ENCODE measurements around the gene FBXW5.

Gene FBXW5

DNA sequence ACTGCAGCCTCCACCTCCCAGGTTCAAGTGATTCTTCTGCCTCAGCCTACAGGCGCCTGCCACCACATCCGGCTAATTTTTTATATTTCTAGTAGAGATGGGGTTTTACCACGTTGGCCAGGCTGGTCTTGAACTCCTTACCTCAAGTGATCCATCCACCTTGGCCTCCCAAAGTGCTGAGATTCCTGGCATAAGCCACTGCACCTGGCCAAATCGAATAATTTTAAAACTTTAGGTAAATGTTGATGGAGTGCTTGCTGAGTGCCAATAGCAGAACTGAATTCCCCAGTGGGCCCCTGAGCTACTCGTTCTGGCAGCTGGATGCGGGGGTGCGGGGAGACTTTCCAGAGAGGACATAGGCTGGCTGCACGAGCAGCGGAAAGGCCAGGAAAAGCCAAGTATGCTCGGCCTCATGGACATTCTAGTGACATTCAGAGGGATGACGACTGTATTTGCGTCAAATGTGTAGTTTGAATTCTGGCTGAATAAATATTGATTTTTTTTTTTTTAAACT is 41.4 kb downstream of the FBXW5 start:
- DNase-seq, result peak; percentile 28

DNA sequence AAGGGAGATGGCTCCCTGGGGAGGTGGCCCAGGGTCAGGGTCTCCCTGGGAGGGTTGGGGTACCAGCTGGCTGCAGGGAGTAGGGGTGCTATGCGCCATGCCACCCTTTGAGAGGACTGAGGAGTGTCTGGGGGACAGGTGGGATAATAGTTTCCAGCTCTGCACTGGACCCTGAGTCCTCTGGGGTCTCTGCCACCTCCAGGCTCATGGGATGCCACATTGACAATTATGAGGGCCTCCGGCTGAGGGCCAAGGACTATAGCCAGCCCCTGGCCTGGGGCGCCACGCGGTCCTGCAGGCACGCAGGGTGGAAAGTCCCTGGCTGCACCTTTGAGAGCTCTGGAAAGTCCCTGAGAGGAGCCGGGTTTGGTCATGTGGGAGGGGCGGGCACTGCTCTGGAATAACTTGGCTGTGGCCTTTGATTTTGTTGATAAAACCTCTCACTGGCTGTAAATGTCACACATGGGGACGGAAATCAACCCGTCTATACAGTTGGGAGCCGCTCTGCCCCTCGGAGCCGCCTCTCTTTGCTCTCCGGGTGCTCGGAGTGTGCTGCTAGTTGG is 42.2 kb downstream of the FBXW5 start:
- DNase-seq, result peak; percentile 91

DNA sequence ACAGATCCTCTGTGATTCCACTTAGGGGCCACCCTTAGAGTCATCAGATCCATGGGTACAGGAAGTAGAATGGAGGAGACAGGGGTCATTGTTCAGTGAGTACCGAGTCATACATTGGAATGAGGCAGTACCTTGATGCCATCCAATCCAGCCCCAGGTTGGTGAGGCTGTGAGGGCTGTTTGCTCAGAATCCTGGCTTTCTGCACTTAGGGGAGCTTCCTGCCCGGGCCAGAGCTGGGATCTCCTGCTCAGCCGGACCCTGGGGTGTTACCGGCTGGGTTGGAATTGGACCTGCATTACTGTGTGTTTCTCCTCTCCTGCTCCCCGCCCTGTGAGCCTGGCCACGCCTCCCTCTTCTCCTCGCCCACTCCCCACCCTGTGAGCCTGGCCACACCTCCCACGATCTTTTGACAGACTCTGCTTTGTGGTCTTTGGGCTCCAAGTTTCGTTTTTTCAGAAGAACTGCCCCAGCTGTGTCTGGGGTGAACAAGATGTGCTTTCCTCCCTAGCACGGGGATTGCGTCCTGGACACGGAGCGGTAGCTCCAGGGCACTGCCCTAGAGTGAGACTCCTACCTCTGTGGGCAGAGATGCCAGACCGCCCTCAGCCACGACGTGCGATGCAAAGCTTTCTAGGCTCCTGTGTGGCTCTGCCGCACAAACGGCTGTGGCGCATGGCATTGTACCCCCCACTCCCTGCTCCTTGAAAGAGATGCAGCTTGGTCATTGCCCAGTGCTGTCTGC is 42.9 kb downstream of the FBXW5 start:
- DNase-seq, result peak; percentile 83

DNA sequence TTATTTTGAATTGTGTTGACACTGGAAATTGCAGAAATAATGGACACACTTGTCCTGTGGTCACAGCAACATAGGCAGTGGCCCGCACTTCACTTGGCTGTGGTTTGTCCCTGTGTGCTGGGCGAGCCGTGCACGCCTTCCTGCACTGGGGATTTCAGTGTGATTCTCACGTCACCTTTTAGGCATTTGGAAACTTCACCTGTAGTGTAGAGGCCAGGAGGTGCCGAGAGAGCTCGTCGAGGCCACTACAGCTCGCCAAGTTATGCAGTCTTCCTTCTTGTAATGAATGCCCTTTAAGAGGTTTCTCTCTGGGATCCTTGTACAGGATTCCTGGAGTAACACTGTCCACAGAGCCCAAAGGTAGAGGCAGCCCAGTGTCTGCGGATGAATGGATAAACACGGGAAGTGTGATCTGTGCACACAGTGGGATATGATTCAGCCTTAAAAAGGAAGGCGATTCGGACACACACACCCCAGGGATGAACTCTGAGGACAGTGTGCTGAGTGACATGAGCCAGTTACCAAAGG is 43.5 kb downstream of the FBXW5 start:
- no peak for DNase-seq

DNA sequence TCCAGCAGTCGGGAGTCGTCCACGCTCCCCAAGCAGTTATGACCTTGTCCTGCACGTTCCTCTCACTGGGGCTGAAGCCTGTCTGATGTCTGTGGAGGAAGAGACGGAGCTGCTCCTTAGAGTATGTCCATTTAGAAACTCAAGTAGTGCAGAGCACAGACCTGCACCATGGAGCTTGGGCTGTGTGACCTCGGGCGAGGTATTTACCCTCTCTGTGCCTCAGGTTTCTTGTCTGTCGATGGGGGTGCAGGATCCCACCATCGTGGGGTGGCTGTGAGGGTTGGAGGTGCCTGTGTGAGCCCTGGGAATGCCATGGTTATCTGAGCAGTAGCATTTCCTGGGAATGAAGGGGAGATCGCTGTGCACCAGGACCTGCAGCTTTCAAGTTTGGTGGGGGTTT is 44.0 kb downstream of the FBXW5 start:
- no peak for DNase-seq

DNA sequence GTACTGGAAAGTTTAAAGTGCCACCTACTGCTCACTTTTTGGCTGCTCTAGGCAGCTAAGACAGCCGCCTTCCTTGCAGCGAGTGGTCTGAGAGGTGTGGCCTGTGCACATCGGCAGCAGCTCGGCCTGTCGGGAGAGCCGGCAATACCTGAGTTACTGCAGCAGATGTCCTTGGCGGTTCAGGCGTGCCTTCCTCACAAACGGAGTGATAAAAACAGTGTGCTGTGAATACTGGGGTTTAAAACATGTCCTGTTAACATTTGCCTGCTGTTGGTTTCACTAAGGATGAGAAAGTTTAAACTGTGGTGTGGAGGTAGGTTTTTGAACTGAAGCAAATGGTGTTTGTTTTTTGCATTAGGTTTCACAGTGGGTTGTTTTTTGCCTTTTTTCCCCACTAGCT is 45.3 kb downstream of the FBXW5 start:
- no peak for DNase-seq

DNA sequence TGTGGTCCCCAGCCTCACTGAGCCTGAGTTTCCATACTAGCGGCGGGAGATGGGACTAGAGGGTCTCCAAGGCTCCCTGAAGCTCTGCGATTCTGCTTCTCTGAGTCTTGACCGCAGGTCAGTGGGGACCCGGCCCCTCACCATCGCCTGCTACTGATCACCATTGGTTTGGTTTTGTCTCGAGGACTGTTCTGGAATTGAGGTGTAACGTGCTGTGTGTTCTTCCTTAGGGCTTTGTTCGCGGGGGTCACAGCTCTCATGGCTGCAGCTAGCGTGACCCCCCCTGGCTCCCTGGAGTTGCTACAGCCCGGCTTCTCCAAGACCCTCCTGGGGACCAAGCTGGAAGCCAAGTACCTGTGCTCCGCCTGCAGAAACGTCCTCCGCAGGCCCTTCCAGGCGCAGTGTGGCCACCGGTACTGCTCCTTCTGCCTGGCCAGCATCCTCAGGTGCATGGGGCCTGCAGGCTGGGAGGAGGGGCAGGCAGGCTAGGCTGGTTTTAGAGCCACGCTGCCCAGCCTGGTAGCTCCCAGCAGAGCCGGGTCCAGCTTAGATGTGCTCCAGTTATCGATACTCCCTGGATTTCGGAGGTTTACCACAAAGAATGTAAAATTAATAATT is 45.9 kb downstream of the FBXW5 start:
- no peak for DNase-seq

DNA sequence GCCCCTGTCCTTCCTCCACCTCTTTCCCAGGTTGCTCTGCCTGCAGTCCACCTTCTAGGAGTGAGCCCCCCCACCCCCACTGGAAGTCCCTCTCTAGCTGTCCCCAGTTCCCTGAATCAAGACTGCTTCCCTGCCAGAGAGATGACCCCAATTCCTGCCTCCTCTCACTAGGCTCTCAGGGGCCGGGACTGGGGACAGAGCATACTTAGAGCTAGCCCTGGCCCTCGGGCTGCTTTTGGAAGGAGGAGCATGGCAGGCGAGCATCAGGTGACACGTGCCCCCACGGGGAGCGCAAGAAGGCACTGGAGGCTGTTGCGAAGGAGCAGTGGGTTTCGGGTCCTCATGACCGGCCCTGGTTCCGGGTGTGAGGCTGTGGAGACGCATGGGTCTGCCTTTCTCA is 48.5 kb downstream of the FBXW5 start:
- no peak for DNase-seq

DNA sequence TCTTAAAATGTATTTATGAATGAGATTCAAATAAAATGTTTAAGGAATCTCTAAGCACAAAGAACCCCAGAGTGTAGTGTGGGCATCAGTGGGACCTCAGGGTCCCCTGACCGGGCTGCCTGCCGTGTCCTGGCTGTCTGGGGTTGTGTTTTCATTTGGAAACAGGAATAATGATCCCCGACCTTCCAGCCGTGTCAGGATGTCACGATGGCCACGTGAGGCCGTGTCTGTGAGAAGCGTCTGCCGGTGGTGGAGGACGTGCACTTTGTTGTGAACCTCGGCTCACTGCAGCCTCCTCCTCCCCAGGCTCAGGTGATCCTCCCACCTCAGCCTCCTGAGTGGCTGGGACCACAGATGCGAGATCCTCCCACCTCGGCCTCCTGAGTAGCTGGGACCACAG is 53.9 kb downstream of the FBXW5 start:
- no peak for DNase-seq

All from activated CD4-positive, alpha-beta T cell treated with anti-CD3 and anti-CD28 coated beads, Interleukin-2, amount 50 U/mL, for 16 hours (primary cell).